HepG2 (cell line): ENCODE measurements around the gene RNF6. TPM values are rescaled to one million over a fixed set of nuclear protein-coding genes. Genes with fewer than 3 reads are reported as not detected.

ENCODE experiments used
- BRF2 ChIP-seq: sonication (generic); formaldehyde crosslinking; IDR thresholded peaks from 2 replicates; pipeline ENCODE4 v1.8.1; 2022; ENCODE audit warnings: mild to moderate bottlenecking, missing genetic modification reagents
- FOXJ3 ChIP-seq: sonication (generic); formaldehyde crosslinking; IDR thresholded peaks from 2 replicates; pipeline ENCODE4 v1.4.0; 2020; ENCODE audit warnings: missing genetic modification reagents, mild to moderate bottlenecking, borderline replicate concordance
- GFI1 ChIP-seq: sonication (generic); formaldehyde crosslinking; IDR thresholded peaks from 2 replicates; pipeline ENCODE4 v1.5.0; 2020; ENCODE audit warnings: missing genetic modification reagents, mild to moderate bottlenecking, borderline replicate concordance
- HMG20B ChIP-seq: conservative IDR thresholded peaks from 2 replicates; pipeline ENCODE4 v1.6.1; 2016; ENCODE audit warnings: missing genetic modification reagents, missing compliant biosample characterization
- HMGXB4 ChIP-seq, 2 experiments: sonication (generic) in 1 of 2; formaldehyde crosslinking in 1 of 2; IDR thresholded peaks; 2 replicates each; pipeline versions ENCODE4 v1.4.0 to v1.6.1; 2018 to 2020; ENCODE audit warnings: missing genetic modification reagents in 2 of 2, borderline replicate concordance in 1 of 2, low read depth in 1 of 2, mild to moderate bottlenecking in 1 of 2, missing biosample characterization in 1 of 2
- KDM5B ChIP-seq: sonication (generic); formaldehyde crosslinking; IDR thresholded peaks from 2 replicates; pipeline ENCODE4 v1.4.0; 2020; ENCODE audit warnings: missing genetic modification reagents, mild to moderate bottlenecking, borderline replicate concordance
- MAFF ChIP-seq: IDR thresholded peaks from 2 replicates; pipeline ENCODE4 v1.6.1; 2011; ENCODE audit warnings: low read depth, low read length, improper control_type of control experiment
- NCOA2 ChIP-seq: sonication (generic); formaldehyde crosslinking; IDR thresholded peaks from 2 replicates; pipeline ENCODE4 v1.8.0; 2022; ENCODE audit warnings: inconsistent platforms
- SMARCE1 ChIP-seq: fragments of 450-650 bp; IDR thresholded peaks from 2 replicates; pipeline ENCODE4 v1.6.1; 2017; ENCODE audit warnings: borderline replicate concordance
- ZBTB1 ChIP-seq: sonication (generic); formaldehyde crosslinking; IDR thresholded peaks from 2 replicates; pipeline ENCODE4 v1.4.0; 2020; ENCODE audit warnings: missing genetic modification reagents, borderline replicate concordance
- ZFP36L1 ChIP-seq: sonication (generic); formaldehyde crosslinking; IDR thresholded peaks from 2 replicates; pipeline ENCODE4 v1.8.0; 2022; ENCODE audit warnings: mild to moderate bottlenecking, missing genetic modification reagents, moderate library complexity
- ZFP91 ChIP-seq: sonication (generic); formaldehyde crosslinking; IDR thresholded peaks from 2 replicates; pipeline ENCODE4 v1.9.0; 2022; ENCODE audit warnings: missing genetic modification reagents, mild to moderate bottlenecking, borderline replicate concordance
- ZNF329 ChIP-seq: sonication (generic); formaldehyde crosslinking; IDR thresholded peaks from 2 replicates; pipeline ENCODE4 v1.9.0; 2021; ENCODE audit warnings: low read depth, mild to moderate bottlenecking, missing genetic modification reagents
- ZNF441 ChIP-seq: sonication (generic); formaldehyde crosslinking; IDR thresholded peaks from 2 replicates; pipeline ENCODE4 v1.7.0; 2021; ENCODE audit warnings: missing genetic modification reagents, borderline replicate concordance
- ZNF547 ChIP-seq: sonication (generic); formaldehyde crosslinking; IDR thresholded peaks from 2 replicates; pipeline ENCODE4 v1.5.1; 2020; ENCODE audit warnings: mild to moderate bottlenecking, missing genetic modification reagents
- ZNF552 ChIP-seq: sonication (generic); formaldehyde crosslinking; IDR thresholded peaks from 2 replicates; pipeline ENCODE4 v1.9.0; 2022; ENCODE audit warnings: missing genetic modification reagents, mild to moderate bottlenecking, borderline replicate concordance
- ZNF558 ChIP-seq: sonication (generic); formaldehyde crosslinking; IDR thresholded peaks from 2 replicates; pipeline ENCODE4 v1.9.0; 2022; ENCODE audit warnings: mild to moderate bottlenecking, missing genetic modification reagents, borderline replicate concordance
- polyA plus RNA-seq, 8 experiments: library from polyadenylated mRNA; depleted of rRNA in 3 of 8; stranded (reverse) in 7 of 8; unstranded in 1 of 8; fragments of >200 nt; fragmentation: Illumina TruSeq in 4 of 8; extraction: Trizol in 4 of 8; gene quantifications; 2 replicates each; pipeline versions ENCODE4 v1.2.1 to v1.2.3, GENCODE V29; 2011 to 2016; ENCODE audit warnings: low read depth in 4 of 8, missing spikeins in 1 of 8, mixed read lengths in 1 of 8; ENCODE audit not compliant: insufficient read depth in 1 of 8
- total RNA-seq, 5 experiments: library from RNA; depleted of rRNA; stranded (reverse); fragments of >200 nt; fragmentation: Illumina TruSeq; extraction: Trizol; gene quantifications; 2 replicates each; pipeline ENCODE4 v1.2.3, GENCODE V29; 2016; ENCODE audit warnings: low read depth in 1 of 5

The RNF6 gene
- total and polyA plus RNA-seq, 2 of the 13 experiments (the other 11 are each of a cell fraction or from before 2014, with no cell fraction given), result 14.6 to 36.8 TPM

GRCh38 chr13:26253787-26254582, 31.9 kb upstream of the RNF6 start, which contains the start of gene CDK8 (continued):
- TF ChIP-seq ZFP91 (CRISPR knock-in tag) (peak; percentile 74), HMG20B (no peak), ZNF547 (CRISPR knock-in tag) (no peak), SMARCE1 (no peak), ZBTB1 (CRISPR knock-in tag) (no peak), HMGXB4 (CRISPR knock-in tag; IDR thresholded peaks at IDR 0.05; ENCODE audit: borderline replicate concordance in 1 of 2, low read depth in 1 of 2) (peak in 1 of 2 experiments; percentile 74; a peak in 2 of 4 replicates), BRF2 (CRISPR knock-in tag) (no peak), FOXJ3 (CRISPR knock-in tag) (0 out of 2 replicates have a peak, but pooled peaks have one; percentile 19), ZFP36L1 (peak; percentile 49; the same call in 1 of the 2 replicates), ZNF552 (no peak), NCOA2 (CRISPR knock-in tag) (no peak), GFI1 (CRISPR knock-in tag) (no peak), ZNF329 (0 out of 2 replicates have a peak, but pooled peaks have one; percentile 20), ZNF441 (CRISPR knock-in tag) (peak; percentile 39; the same call in 1 of the 2 replicates), ZNF558 (CRISPR knock-in tag) (no peak), MAFF (no peak), KDM5B (peak; percentile 30; the same call in 1 of the 2 replicates)
